GM18511 (cell line): ENCODE measurements around the gene SYT14.
A peak's percentile ranks its signal among the peaks of the same experiment; 100 is the strongest.
"Not testable (repeated sequence)": the region's sequence is repeated elsewhere in the genome, so short reads cannot be mapped to it uniquely, and the experiment has no call there.

Source experiments
- ATAC-seq: cut with Tn5 transposase; IDR thresholded peaks from one replicate; pipeline ENCODE4 v1.9.1; 2021; ENCODE audit warnings: mild to moderate bottlenecking, moderate library complexity; ENCODE audit not compliant: unreplicated experiment

The SYT14 gene

GRCh38 chr1:210099921-210100320, 161.9 kb downstream of the SYT14 start:
- no peak for ATAC-seq

GRCh38 chr1:210104103-210104502, 166.1 kb downstream of the SYT14 start:
- ATAC-seq = no peak

GRCh38 chr1:210112906-210113305, 174.9 kb downstream of the SYT14 start:
- not testable (repeated sequence) for ATAC-seq

GRCh38 chr1:210117198-210117597, 179.2 kb downstream of the SYT14 start:
- ATAC-seq = no peak

GRCh38 chr1:210117681-210118170, 179.7 kb downstream of the SYT14 start:
- no peak for ATAC-seq

GRCh38 chr1:210123383-210123782, 185.4 kb downstream of the SYT14 start:
- ATAC-seq = no peak

GRCh38 chr1:210123924-210124589, 186.0 kb downstream of the SYT14 start:
- no peak for ATAC-seq

GRCh38 chr1:210124736-210125135, 186.7 kb downstream of the SYT14 start:
- ATAC-seq = no peak

DNA sequence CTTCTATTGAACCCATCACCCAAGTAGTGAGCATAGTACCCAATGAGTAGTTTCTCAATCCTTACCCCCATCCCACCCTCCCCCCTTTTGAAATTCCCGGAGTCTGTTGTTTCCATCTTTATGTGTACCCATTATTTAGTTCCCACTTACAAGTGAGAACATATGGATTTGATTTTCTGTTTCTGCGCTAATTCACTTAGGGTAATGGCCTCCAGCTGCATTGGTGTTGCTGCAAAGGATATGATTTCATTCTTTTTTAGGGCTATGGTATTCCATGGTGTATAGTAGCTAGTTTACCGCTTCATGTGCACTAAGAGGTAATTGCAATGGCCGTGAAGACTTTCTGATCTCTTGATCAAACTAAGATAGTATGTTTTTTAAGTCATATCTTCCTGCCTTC, 187.1 kb downstream of the SYT14 start:
- ATAC-seq = no peak

GRCh38 chr1:210129092-210129491, 191.1 kb downstream of the SYT14 start:
- ATAC-seq = no peak

DNA sequence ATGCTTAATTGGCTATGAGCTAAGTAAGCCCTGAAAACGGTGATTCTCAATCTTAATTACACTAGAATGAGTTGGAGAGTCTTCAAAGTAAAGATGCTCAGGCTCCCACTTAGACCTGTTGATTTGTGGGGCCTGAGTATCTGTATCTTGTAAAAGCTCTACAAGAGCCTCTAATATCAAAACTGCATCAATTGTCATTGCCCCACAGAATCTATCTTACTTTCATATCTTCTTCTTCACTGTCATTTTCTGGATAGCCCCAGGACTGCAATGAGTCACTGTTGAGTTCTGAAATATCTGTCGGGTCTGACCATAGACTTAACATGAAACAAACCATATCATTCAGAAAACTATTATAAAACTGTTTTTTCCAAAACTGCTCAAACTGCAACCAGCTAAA, 191.7 kb downstream of the SYT14 start:
- peak; percentile 81 for ATAC-seq

DNA sequence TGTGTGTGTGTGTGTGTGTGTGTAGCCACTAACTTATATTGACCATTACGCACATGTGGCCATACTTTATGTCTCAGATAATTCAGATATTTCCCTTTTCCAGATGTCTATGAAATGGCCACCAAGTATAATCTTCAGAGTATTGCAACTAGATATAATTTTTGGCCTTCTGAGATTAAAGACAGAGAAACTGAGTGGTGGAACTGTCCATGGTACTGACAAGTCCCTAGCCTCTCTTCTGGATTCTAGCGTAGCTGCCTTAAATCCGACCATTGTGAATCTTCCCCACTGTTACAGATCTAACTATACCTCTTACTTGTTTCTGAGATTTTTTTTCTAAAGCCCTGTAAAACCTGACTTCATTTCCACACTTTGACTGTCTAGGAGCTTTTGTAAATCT, 194.6 kb downstream of the SYT14 start:
- no peak for ATAC-seq

GRCh38 chr1:210143465-210144062, 205.5 kb downstream of the SYT14 start:
- ATAC-seq = no peak

- no peak for ATAC-seq
Observed at GRCh38 chr1:210144736-210145135, 206.7 kb downstream of the SYT14 start.

DNA sequence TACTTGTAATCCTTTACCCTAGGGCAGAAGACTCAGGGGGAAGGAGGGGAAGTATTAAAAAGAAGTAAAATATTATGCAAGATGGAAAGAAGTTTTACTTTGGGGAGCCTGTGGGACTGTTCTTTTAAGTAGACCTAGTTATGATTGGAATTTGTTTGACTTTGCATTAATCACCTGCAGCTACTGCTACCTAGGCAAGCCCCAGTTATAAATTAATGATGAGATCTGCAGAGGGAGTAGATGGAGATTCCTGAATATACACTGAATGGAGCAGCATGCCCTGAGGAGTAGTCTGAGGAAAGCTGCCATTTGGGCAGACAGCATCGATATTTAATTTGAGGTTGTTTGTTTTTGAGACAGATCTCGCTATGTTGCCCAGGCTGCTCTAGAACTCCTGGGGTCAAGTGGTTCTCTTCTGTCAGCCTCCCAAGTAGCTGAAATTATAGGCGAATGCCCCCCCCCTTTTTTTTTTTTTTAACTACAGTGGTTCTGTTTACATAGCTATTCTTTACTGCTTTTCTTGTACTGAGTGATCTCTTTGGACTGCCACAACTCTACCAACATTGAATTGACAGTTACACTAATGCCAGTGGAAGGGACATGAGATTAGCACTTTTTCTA, 213.1 kb downstream of the SYT14 start:
- ATAC-seq = no peak

GRCh38 chr1:210159211-210159610, 221.2 kb downstream of the SYT14 start:
- ATAC-seq = no peak

DNA sequence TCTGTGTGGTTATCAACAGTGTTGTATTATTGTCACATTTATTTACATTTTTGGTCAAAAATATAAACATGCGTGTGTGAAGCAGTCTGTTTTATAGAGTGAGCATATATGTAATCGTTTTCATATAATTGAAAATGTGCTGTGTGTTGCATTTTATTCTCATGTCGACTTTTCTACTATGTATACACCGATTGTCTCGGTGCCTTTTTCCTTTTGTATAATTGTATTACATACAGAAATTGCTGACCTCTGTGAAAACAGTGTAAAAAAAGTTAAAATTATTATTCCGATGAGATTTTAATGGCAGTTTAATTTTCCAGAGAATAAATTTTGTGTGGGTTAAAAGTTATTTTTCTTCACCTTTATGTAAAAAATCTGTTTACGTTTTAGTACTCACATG, 232.2 kb downstream of the SYT14 start:
- ATAC-seq = no peak

DNA sequence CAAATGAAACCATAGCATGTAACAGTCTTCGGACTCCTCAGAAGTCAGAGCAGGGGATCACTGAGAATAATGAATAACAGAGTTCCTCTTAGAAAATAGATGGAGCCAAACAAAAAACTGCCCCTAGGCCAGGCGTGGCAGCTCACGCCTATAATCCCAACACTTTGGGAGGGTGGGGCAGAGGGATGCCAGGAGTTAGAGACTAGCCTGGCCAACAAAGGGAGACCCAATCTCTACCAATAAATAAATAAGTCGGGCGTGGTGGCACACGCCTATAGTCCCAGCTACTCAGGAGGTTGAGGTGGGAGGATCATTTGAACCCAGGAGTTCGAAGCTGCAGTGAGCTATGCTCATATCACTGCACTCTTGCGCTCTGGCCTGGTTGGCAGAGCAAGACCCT, 236.1 kb downstream of the SYT14 start:
- no peak for ATAC-seq

DNA sequence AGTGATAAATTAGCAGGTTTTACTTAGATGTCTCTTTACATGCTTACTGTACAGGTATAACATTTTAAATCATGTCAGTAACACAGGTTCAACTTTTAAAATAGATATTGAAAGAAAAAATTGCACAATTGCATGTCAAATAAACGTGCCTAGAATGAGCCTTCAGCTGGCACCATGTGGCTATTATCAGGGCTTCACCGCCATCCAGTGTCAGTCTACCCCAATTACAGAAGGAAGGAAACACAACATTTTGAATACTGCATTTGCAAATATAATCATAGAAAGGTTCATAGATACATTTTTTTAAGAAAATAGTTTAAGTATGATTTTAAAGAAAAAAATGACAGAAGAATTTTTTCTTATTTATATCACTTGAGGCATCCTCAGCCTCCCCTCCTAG, 247.0 kb downstream of the SYT14 start:
- no peak for ATAC-seq

DNA sequence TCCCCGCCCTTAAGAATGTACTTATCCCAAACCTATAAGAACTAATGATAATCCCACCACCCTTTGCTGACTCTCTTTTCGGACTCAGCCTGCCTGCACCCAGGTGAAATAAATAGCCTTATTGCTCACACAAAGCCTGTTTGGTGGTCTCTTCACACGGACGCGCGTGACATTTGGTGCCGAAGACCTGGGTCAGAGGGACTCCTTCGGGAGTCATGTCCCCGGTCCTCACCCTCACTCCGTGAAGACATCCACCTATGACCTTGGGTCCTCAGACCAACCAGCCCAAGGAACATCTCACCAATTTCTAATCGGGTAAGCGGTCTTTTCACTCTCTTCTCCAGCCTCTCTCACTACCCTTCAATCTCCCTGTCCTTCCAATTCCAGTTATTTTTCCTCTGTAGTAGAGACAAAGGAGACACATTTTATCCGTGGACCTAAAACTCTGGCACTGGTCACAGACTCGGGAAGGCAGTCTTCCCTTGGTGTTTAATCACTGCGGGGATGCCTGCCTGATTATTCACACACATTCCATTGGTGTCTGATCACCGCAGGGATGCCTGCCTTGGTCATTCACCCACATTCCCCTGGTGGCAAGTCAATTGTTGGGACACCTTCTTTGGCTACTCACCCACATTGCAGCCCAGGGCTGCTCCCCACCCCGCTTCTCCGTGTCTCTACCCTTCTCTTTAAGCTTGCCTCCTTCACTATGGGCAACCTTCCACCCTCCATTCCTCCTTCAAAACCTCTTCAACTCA, 250.0 kb downstream of the SYT14 start:
- not testable (repeated sequence) for ATAC-seq

DNA sequence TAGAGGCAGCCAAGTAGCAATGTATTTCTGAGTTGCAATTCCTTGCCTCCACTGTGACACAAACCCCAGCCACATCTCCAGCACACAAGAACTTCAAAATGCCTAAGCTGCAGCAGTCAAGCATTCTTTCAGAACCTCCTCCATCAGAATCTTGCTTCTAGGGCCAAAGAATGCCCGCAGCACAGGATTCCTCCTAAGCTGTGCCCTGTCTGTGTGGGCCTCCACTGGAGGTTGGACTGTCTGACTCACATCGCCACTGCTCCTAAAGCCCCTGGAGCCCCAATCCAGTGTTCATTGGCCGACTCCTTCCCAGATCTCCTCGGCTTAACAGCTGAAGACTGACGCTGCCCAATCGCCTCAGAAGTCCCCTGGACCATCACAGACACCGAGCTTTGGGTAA, 251.4 kb downstream of the SYT14 start:
- no peak for ATAC-seq
